Vagina (tissue), 2 donors: Measurements from ENCODE around the gene RAPGEF4. TPM values are rescaled to one million over a fixed set of nuclear protein-coding genes. Genes with fewer than 3 reads are reported as not detected.

Experiments
- DNase-seq, 2 donors: peaks; one replicate each; pipeline ENCODE4 v3.0.0-alpha.2; 2017; ENCODE audit errors: extremely low spot score in 2 of 2
- H3K27ac ChIP-seq: fragments of 200-600 bp; sonication (generic); one replicate; pipeline ENCODE4 v1.5.1; 2019
- H3K27me3 ChIP-seq: fragments of 200-600 bp; sonication (generic); one replicate; pipeline ENCODE4 v1.5.1; 2019
- H3K36me3 ChIP-seq, 2 donors: fragments of 200-600 bp; sonication (generic); one replicate each; pipeline ENCODE4 v1.5.1; 2017 to 2019
- H3K4me1 ChIP-seq: fragments of 200-600 bp; sonication (generic); one replicate; pipeline ENCODE4 v1.5.1; 2019
- H3K4me3 ChIP-seq, 2 donors: fragments of 200-600 bp; sonication (generic); 1 replicate in 1 of 2; 2 replicates in 1 of 2; pipeline ENCODE4 v1.5.1; 2016 to 2019
- H3K9me3 ChIP-seq: fragments of 200-600 bp; sonication (generic); one replicate; pipeline ENCODE4 v1.5.1; 2019
- POLR2A ChIP-seq, 2 donors: fragments of 450-650 bp; IDR thresholded peaks; one replicate each; pipeline ENCODE4 v1.6.1; 2017; ENCODE audit warnings: antibody characterized with exemption in 2 of 2, mild to moderate bottlenecking in 2 of 2, moderate library complexity in 2 of 2
- POLR2AphosphoS5 ChIP-seq, 2 donors: sonication (generic); formaldehyde crosslinking; IDR thresholded peaks; one replicate each; pipeline ENCODE4 v1.9.0; 2017; ENCODE audit warnings: antibody characterized with exemption in 2 of 2, mild to moderate bottlenecking in 2 of 2, low read depth in 1 of 2; ENCODE audit not compliant: insufficient read depth in 1 of 2
- intact Hi-C: fragments of 100-400 bp; cut with DNase I; formaldehyde crosslinking; loops from one replicate; pipeline ENCODE4 v1.15.1; 2023
- total RNA-seq: library from RNA; depleted of rRNA; stranded (reverse); fragments of >200 nt; gene quantifications from one replicate; pipeline ENCODE4 v1.2.3, GENCODE V29; 2016
- TF ChIP-seq, protein P1 (sequence below), 3 experiments: fragments of 450-650 bp in 2 of 3; fragments of 200-600 bp in 1 of 3; sonication (generic) in 1 of 3; IDR thresholded peaks; one replicate each; pipeline ENCODE4 v1.5.1; 2017 to 2019; ENCODE audit warnings: antibody characterized with exemption in 3 of 3, mild to moderate bottlenecking in 2 of 3, moderate library complexity in 2 of 3

Gene RAPGEF4
- total RNA-seq, 1 donor from 2014 or later = 18.4 TPM

DNA sequence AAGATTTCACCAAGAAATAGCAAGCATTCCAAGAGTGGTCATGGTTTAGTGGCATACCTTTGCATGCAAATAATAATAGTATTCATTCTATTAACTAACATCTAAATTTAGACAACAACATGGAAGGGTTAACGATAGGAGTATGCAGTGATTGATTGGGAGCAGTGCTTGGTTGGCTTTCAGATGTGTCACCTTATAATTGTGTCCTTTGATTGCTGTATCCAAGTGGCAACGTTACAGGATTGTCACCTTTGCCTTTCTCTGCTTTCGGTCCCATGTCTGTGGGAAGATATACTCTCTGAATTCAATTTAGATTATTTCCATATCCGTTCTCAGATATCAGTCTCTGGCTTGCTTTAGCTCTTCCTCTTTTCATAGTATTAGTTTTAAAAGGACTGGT lies 187.2 kb downstream of the RAPGEF4 start:
- Histone ChIP-seq H3K4me1 (no peaks in the 10 kb centered on the region), H3K4me3 (no peak overlapping the region), H3K27ac (no peak overlapping the region), H3K9me3 (no peaks in the 10 kb centered on the region), H3K36me3 (no peaks in the 10 kb centered on the region), H3K27me3 (no peaks in the 10 kb centered on the region)
- DNase-seq = no peak
- no peak for TF ChIP-seq POLR2A (IDR thresholded peaks at IDR 0.05)
- TF ChIP-seq, protein P1, sequence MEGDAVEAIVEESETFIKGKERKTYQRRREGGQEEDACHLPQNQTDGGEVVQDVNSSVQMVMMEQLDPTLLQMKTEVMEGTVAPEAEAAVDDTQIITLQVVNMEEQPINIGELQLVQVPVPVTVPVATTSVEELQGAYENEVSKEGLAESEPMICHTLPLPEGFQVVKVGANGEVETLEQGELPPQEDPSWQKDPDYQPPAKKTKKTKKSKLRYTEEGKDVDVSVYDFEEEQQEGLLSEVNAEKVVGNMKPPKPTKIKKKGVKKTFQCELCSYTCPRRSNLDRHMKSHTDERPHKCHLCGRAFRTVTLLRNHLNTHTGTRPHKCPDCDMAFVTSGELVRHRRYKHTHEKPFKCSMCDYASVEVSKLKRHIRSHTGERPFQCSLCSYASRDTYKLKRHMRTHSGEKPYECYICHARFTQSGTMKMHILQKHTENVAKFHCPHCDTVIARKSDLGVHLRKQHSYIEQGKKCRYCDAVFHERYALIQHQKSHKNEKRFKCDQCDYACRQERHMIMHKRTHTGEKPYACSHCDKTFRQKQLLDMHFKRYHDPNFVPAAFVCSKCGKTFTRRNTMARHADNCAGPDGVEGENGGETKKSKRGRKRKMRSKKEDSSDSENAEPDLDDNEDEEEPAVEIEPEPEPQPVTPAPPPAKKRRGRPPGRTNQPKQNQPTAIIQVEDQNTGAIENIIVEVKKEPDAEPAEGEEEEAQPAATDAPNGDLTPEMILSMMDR (IDR thresholded peaks at IDR 0.05) = no peak
- no peak for TF ChIP-seq POLR2AphosphoS5 (IDR thresholded peaks at IDR 0.05; ENCODE audit: insufficient read depth in 1 of 2, low read depth in 1 of 2)
- intact Hi-C loops = no loop called here

DNA sequence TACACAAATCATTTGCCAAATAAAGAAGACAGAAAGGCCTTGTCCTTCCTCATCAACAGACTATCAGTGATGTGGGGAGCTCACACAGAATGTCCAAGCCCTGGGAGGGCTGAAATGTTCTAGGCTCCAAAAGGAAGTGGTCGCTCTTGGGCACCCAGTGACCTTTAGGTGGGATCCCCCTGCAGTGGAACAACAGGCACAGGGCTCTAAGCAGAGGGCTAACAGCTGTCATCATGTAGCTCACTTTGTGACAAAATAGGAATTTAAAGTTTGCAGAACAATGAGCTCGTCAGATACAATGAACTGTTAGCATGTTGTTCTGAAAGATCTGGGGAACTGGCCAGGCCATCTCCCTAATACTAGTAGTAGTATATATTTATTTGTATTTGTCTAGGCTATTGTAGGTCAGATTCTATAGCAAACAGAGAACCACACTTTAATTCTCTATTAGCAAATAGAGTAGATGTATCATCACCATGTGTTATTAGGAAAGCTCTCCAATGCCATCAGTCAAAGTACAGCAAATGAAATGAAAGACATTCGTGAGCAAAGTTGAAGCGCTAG lies 188.5 kb downstream of the RAPGEF4 start:
- no peaks in the 10 kb centered on the region for H3K27me3 ChIP-seq
- DNase-seq = no peak
- H3K4me1 ChIP-seq = no peaks in the 10 kb centered on the region
- no peaks in the 10 kb centered on the region for H3K9me3 ChIP-seq
- no peaks in the 10 kb centered on the region for H3K36me3 ChIP-seq
- TF ChIP-seq, protein P1 (IDR thresholded peaks at IDR 0.05) = no peak
- TF ChIP-seq POLR2A (IDR thresholded peaks at IDR 0.05) (no peak), POLR2AphosphoS5 (IDR thresholded peaks at IDR 0.05; ENCODE audit: insufficient read depth in 1 of 2, low read depth in 1 of 2) (no peak)
- H3K27ac ChIP-seq = no peak overlapping the region
- no peak overlapping the region for H3K4me3 ChIP-seq
- intact Hi-C loops = no loop called here

DNA sequence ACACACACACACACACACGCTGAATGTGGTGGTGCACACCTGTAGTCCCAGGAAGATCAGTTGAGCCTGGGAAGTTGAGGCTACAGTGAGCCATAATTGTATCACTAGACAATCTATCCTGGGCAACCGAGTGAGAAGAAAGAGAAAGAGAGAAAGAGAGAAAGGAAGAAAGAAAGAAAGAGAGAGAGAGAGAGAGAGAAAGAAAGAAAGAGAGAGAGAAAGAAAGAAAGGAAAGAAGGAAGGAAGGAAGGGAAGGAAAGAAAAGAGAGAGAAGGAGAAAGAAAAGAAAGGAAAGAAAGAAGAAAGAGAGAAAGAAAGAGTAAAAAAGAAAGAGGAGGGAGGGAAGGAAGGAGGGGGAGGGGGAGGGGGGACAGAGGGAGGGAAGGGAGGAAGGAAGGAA lies 190.0 kb downstream of the RAPGEF4 start:
- Histone ChIP-seq H3K9me3 (no peaks in the 10 kb centered on the region), H3K36me3 (no peaks in the 10 kb centered on the region)
- intact Hi-C loops = no loop called here

DNA sequence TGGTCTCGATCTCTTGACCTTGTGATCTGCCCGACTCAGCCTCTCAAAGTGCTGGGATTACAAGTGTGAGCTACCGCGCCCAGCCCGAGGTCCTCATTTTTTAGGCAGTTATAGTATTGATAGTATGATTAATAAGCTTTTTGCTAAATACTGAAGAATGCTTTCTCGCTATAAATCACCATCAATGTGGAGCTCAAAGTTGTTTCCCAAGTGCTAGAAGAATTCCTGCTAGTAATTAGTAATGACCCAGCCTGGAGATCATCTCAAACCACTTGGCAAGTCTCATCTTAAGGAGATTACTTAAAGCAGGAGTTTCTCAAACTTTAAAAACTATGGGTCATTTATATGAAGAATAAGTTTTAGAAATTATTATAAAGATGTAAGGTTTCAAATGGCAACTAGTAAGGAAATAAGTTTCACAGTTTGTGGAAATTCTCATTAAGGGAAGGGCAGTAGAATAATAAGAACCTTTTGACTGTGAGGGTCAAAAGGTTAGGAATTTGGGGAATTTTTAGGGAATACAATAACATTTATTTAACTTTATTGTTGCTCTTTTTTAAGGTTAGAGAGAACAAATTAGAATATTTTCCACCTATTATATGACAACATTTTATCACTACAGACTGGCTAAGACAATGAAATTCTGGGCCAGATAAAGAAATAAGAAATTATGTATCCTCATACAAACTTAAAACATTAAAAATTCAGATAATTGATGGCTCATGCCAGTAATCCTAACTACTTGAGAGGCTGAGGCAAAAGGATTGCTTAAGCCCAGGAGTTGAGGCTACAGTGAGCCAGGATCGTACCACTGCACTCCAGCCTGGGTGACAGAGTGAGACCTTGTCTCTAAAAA lies 191.4 kb downstream of the RAPGEF4 start:
- no peak for DNase-seq
- no peaks in the 10 kb centered on the region for H3K36me3 ChIP-seq
- no peaks in the 10 kb centered on the region for H3K9me3 ChIP-seq
- H3K4me3 ChIP-seq = no peak overlapping the region
- H3K27me3 ChIP-seq = no peaks in the 10 kb centered on the region
- peaks cover 20% of the 10 kb centered on the region for H3K4me1 ChIP-seq
- intact Hi-C loops = no loop called here
- H3K27ac ChIP-seq = peak overlapping the region; percentile 65
- TF ChIP-seq POLR2A (IDR thresholded peaks at IDR 0.05) (no peak), POLR2AphosphoS5 (IDR thresholded peaks at IDR 0.05; ENCODE audit: insufficient read depth in 1 of 2, low read depth in 1 of 2) (no peak)
- TF ChIP-seq, protein P1 (IDR thresholded peaks at IDR 0.05) = no peak

More for the DNA sequence above, 190.0 kb downstream of the RAPGEF4 start:
- Histone ChIP-seq H3K4me3 (no peak overlapping the region), H3K27me3 (no peaks in the 10 kb centered on the region), H3K4me1 (peaks cover 9% of the 10 kb centered on the region), H3K27ac (no peak overlapping the region)
- no peak for DNase-seq
- TF ChIP-seq, protein P1 (IDR thresholded peaks at IDR 0.05) = no peak
- no peak for TF ChIP-seq POLR2AphosphoS5 (IDR thresholded peaks at IDR 0.05; ENCODE audit: insufficient read depth in 1 of 2, low read depth in 1 of 2)
- no peak for TF ChIP-seq POLR2A (IDR thresholded peaks at IDR 0.05)
